Fibroblast of pulmonary artery (primary cell): ENCODE data around the gene ABCB8.

Source experiments
- DNase-seq: peaks from one replicate; pipeline ENCODE4 v3.0.0-alpha.2; 2010; ENCODE audit warnings: low read depth
- H3K4me3 ChIP-seq: replicated peaks from 2 replicates; pipeline ENCODE4 v1.5.1; 2011; ENCODE audit warnings: low read depth, mild to moderate bottlenecking, control low read depth, low read length, moderate library complexity
- TF ChIP-seq, protein P1 (sequence below): IDR thresholded peaks from 2 replicates; pipeline ENCODE4 v1.5.1; 2011; ENCODE audit warnings: mild to moderate bottlenecking, control low read depth, low read length, inconsistent platforms; ENCODE audit errors: missing control alignments

The ABCB8 gene

GRCh38 chr7:150992833-150993302 lies 35.4 kb upstream of the ABCB8 start:
- no peak overlapping the region for H3K4me3 ChIP-seq
- DNase-seq = peak; percentile 39
- TF ChIP-seq, protein P1, sequence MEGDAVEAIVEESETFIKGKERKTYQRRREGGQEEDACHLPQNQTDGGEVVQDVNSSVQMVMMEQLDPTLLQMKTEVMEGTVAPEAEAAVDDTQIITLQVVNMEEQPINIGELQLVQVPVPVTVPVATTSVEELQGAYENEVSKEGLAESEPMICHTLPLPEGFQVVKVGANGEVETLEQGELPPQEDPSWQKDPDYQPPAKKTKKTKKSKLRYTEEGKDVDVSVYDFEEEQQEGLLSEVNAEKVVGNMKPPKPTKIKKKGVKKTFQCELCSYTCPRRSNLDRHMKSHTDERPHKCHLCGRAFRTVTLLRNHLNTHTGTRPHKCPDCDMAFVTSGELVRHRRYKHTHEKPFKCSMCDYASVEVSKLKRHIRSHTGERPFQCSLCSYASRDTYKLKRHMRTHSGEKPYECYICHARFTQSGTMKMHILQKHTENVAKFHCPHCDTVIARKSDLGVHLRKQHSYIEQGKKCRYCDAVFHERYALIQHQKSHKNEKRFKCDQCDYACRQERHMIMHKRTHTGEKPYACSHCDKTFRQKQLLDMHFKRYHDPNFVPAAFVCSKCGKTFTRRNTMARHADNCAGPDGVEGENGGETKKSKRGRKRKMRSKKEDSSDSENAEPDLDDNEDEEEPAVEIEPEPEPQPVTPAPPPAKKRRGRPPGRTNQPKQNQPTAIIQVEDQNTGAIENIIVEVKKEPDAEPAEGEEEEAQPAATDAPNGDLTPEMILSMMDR = no peak

DNA sequence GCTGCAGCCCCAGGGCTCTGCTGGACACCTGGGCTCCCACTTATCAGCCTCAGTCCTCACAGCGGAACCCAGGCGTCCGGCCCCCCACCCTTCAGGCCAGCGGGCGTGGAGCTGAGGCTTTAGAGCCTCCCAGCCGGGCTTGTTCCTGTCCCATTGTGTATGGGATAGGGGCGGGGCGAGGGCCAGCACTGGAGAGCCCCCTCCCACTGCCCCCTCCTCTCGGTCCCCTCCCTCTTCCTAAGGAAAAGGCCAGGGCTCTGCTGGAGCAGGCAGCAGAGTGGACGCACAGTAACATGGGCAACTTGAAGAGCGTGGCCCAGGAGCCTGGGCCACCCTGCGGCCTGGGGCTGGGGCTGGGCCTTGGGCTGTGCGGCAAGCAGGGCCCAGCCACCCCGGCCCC lies 34.7 kb upstream of the ABCB8 start:
- no peak for DNase-seq
- no peak overlapping the region for H3K4me3 ChIP-seq
- TF ChIP-seq, protein P1 = no peak

- no peak overlapping the region for H3K4me3 ChIP-seq
- TF ChIP-seq, protein P1 = no peak
- DNase-seq = peak; percentile 37
Observed at GRCh38 chr7:150994141-150994837, 34.0 kb upstream of the ABCB8 start.

DNA sequence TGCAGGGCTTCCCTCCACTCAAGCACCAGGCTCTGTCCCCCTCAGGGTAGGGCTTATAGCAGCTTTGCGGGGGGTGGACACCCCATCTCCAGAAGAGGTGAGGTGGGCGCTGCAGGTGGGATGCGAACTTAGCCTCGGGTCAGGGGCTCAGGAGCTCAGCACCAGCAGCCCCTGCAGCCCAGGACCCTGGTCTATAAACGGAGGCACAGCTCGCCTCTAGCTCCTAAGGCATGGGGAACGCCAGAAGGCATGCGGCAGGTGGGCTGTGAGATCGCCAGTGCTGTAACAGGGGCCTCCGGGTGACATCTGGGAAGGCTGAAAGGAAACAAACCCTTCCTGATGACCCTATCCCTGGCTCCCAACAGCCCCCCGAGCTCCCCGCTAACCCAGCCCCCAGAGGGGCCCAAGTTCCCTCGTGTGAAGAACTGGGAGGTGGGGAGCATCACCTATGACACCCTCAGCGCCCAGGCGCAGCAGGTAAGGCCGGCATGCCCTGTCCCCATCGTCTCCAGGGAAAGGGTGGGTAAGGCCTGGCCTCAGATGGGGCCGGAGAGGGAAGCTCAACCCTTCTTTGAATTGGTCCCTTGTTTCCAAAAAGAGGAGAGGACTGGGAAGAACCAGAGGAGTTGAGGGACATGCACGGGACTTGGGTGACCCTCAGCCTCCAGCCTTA lies 33.3 kb upstream of the ABCB8 start:
- DNase-seq = no peak
- TF ChIP-seq, protein P1 = no peak
- no peak overlapping the region for H3K4me3 ChIP-seq

- no peak for DNase-seq
- TF ChIP-seq, protein P1 = no peak
- H3K4me3 ChIP-seq = no peak overlapping the region
Observed at GRCh38 chr7:150996376-150997074, 31.7 kb upstream of the ABCB8 start.

DNA sequence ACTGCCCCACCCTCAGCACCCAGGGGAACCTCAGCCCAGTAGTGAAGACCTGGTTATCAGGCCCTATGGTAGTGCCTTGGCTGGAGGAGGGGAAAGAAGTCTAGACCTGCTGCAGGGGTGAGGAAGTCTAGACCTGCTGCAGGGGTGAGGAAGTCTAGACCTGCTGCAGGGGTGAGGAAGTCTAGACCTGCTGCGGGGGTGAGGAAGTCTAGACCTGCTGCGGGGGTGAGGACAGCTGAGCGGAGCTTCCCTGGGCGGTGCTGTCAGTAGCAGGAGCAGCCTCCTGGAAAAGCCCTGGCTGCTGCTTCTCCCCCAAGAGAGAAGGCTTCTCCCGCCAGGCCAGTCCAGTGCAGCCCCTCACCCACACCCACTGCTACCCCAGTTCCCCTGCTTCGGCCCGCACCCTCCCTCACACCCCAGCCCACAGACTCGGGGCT lies 31.2 kb upstream of the ABCB8 start:
- DNase-seq = no peak
- TF ChIP-seq, protein P1 = no peak
- no peak overlapping the region for H3K4me3 ChIP-seq
